Subcutaneous adipose tissue (tissue), 4 donors: ENCODE data around the gene NANP. TPM values are rescaled to one million over a fixed set of nuclear protein-coding genes. Genes with fewer than 3 reads are reported as not detected.

Experiments used
- CTCF ChIP-seq: fragments of 450-650 bp; IDR thresholded peaks from one replicate; pipeline ENCODE4 v1.5.1; 2016; ENCODE audit warnings: low read depth, mild to moderate bottlenecking, control low read depth, antibody characterized with exemption, moderate library complexity
- small RNA-seq: library from RNA; depleted of rRNA; stranded (forward); fragments of <200 nt; gene quantifications from one replicate; pipeline ENCODE3, GENCODE V24; 2016
- total RNA-seq, 4 donors: library from RNA; depleted of rRNA; stranded (reverse); fragments of >200 nt; gene quantifications; one replicate each; pipeline ENCODE4 v1.1.0, GENCODE V29; 2016

Gene NANP
- total RNA-seq, 4 donors from 2014 or later: 4.0 to 6.2 (median 5.4) TPM

GRCh38 chr20:25571240-25571639 lies 52.6 kb downstream of the NANP start:
- no peak for TF ChIP-seq CTCF

- TF ChIP-seq CTCF: no peak
Measured at GRCh38 chr20:25570148-25570530, 53.7 kb downstream of the NANP start.

- TF ChIP-seq CTCF: no peak
Measured at GRCh38 chr20:25567286-25567685, 56.5 kb downstream of the NANP start.

- TF ChIP-seq CTCF: no peak
Measured at GRCh38 chr20:25566821-25567220, 57.0 kb downstream of the NANP start.

GRCh38 chr20:25565578-25566157 lies 58.1 kb downstream of the NANP start:
- no peak for TF ChIP-seq CTCF

GRCh38 chr20:25563876-25564275 lies 59.9 kb downstream of the NANP start:
- TF ChIP-seq CTCF: no peak

GRCh38 chr20:25563362-25563761 lies 60.5 kb downstream of the NANP start:
- TF ChIP-seq CTCF: no peak

Small RNAs within 50 kb of the gene (small RNA-seq; reads per million reads assigned to genes)
- gene RN7SL594P (not detected), gene RNU6ATAC17P (not detected)

Other genes starting within 250 kb of the NANP start
- gene ABHD12, start 233.2 kb downstream of the NANP start, total RNA-seq: 10 to 100 TPM; 36.5 to 60.3 (median 51.6) TPM
- gene GINS1, start 216.3 kb downstream of the NANP start, total RNA-seq: 1 to 10 TPM in 2 of 4 donors, under 1 TPM in 2; 0.16 to 2.2 (median 0.83) TPM
- 1 to 10 TPM; 4.6 to 10.0 (median 4.8) TPM for gene NINL, start 38.5 kb downstream of the NANP start, total RNA-seq
- gene ZNF337, start 72.8 kb upstream of the NANP start, total RNA-seq: 10 to 100 TPM; 10.4 to 19.2 (median 16.0) TPM